GM21381 (cell line): ENCODE data around the gene RARG.
"Not testable (repeated sequence)": the region's sequence is repeated elsewhere in the genome, so short reads cannot be mapped to it uniquely, and the experiment has no call there.

Experiments
- ATAC-seq: cut with Tn5 transposase; IDR thresholded peaks from one replicate; pipeline ENCODE4 v1.9.1; 2021; ENCODE audit warnings: mild to moderate bottlenecking, moderate library complexity; ENCODE audit not compliant: unreplicated experiment

The RARG gene

GRCh38 chr12:53193985-53194716, 37.9 kb downstream of the RARG start:
- no peak for ATAC-seq

- no peak for ATAC-seq
Observed at GRCh38 chr12:53193040-53193439, 39.0 kb downstream of the RARG start.

DNA sequence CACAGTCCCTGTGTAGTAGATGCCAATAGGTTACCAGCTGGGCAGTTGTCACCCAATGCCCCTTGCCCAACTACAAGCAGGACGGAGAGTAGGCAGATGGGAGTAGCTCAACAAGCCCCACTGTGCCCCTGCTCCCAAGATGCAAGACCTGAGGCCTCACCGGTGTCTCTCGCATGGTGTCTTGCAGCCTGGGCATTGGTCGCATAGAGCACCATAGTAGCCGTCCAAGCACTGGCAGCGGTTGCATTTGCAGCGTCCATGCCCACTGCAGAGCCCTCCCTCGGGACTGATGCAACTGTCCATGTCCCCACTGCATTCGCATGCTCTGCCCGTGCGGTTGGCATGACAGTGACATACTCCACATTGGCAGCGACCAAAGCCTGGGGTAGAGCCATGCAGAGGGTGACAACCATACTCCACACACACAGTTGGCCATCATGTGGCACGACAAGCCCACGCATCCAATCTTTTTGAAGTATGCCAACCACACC, 39.4 kb downstream of the RARG start:
- ATAC-seq, result no peak

DNA sequence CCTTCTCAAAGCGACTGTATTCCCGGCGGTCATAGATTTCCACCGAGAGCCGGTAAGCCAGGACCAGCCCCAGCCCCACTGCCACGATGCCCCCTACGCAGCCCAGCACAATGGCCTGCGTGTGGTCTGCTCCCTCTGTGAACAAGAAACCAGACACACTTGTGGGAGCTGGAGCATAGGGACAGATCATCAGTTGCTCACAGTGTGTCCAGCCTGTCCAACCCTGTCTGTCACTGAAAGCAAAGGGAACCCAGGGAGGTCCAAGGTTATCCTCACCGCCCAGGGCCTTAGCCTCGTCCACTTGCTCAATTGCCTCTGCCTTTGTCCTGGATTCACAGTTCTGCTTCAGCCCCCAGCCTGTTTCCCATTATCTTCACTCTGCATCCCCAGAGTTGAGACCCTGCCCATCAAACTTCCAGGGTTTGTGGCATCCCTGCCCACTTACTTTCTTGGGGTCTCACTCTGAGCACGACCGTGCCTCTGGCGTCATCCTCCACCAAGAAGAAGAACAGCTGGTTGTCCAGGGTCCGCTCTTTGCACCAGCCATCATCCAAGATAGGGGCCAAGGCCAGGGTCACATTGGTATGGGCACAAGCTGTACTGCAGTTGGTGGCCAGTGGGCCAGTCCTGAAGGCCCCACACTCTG, 40.0 kb downstream of the RARG start:
- no peak for ATAC-seq

DNA sequence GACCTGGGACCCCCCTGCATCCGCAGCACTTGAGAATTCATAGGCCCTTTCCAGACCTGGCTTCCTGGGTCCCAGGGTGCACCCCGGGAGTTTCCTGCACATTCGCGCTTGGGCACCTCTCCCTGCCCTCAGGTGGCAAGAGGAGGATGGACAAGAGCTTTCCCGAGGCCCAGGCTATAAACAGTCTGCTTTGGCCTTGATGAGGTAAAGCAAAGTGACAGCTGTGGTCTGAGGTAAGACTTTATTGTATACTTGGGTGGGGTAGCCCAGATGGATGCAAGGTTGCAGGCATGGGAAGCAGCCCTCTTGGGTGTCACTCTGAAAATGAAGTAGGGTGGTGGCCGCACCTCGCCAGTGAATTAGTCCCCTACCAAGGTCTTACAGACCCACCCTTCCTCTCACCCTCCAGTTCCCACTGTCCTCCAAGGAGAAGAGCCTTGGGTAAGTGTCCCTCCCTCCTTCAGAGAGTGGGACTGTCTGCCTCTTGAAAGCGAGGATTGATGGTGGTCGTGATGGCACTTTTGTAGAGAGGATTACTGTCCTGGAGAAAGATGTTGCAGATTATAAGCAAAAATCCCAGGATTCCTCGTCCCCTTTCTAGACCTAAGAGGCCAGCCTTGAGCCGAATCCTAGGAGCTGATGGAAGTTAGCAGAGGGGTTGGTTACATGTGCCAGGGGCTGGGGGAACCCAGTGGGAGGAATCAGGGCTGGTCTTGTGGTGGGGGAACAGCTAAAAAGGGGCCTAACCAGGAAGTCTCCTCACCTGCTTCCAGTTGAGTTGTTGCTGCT, 40.7 kb downstream of the RARG start:
- ATAC-seq, result no peak

DNA sequence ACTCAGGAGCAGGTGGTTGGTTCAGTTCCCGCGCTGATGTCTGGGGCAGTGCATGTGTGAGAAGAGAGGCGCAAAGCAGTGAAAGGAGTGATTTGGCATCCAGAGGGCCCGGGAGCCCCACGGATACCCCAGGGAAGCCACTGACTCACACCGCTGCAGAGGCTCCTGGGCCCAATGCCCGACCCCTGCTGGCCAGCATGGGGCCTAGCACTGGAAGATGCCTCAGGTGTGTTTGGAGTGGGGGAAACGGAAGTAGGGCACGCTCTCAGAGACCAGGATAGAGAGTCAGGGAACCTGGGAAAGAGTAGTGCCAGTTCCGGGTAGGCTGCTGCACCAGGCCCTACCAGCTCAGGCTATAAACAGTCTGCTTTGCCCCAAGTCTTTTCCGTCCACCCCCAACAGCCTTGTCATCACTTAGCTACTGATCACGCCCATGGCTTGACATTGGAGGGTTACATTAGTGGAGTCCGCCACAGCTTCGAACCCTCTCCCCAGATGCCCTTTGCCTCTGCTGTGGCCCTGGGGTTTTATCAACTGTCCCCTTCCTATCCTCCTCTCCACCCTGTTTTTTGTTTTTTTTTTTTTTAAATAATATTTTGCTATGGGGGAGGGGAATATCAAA, 41.8 kb downstream of the RARG start:
- ATAC-seq, result no peak

GRCh38 chr12:53187145-53187899, 44.7 kb downstream of the RARG start:
- ATAC-seq, result no peak

DNA sequence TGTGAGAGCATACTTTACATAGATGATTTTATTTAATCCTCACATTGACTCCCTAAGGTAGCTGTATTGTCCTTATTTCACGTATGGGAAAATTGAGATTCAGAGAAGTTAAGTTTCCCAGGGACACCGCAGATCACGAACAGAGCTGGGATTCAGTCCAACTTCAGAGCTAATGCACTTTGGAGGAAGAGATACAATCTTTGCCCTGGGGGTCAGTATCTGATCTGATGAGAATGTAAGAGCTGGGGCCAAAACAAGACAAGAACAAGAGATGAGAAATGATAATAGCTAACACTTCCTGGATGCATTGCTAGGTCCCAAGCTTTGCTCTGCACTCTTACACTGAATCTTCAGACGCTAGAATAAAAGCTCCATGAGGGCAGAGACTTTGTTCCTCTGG, 45.3 kb downstream of the RARG start:
- ATAC-seq, result no peak

- no peak for ATAC-seq
Observed at GRCh38 chr12:53185582-53186153, 46.3 kb downstream of the RARG start.

GRCh38 chr12:53184828-53185227, 47.2 kb downstream of the RARG start:
- ATAC-seq, result no peak

DNA sequence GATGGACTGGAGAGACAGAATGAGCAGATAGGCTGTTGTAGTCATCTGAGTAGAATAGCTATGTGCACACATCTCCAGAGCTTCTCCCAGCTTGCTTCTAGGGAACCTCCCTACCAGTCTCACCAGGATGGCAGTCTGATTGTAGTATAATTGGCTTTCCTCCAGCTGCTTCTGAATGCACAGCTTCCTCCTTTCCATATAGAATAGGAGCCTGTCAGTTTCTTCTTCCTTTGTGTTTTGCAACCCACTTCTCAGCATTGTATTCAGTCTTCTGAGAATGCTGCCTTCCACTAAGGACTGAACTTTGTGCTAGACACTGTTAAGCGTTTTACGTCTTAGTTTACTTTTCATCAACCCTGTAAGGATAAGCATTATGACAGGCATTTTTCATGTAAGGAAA, 49.1 kb downstream of the RARG start:
- no peak for ATAC-seq

GRCh38 chr12:53181935-53182334, 50.1 kb downstream of the RARG start:
- ATAC-seq, result no peak

DNA sequence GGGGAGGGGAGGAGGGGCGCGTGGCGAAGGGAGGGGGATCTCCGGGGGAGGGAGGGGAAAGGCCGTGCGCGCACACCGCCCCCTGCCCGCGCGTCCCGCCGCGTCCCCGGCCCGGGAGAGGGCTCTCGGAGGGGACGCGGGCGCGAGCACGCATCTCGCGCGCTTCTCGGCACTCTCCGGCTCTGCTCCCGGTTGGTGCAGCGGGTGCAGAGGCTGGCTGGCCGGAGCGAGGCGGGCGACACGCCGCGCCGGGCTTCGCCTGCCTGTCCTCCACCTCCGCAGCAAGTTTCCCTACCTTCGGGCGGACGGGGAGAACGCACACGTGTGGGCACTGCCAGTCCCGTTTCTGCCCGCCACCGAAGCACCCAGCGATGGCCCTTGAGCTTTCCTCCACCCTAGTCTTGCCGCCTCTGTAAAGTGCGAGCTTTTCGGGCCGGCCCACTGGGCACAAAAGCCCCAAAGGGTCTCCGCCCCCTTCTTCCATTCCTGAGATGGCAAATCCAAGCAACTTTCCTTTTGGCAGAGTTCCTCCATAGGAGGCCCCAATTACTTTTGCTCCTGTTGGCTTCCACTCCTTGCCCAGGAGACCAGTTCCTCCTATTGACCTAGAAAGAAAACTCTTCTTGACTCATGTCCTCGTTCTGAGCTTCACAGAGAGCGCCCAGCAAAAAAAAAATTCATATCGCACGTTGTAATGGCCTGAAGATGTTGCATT, 50.9 kb downstream of the RARG start:
- ATAC-seq, result peak; percentile 45

GRCh38 chr12:53180220-53180930, 51.6 kb downstream of the RARG start, which contains the start of the genes CSAD and ZNF740:
Gene CSAD, minus strand, starts transcription at chr12:53180925. Its CDS starts 7,455 bp downstream, at chr12:53173470.
Gene ZNF740, plus strand, starts transcription at chr12:53180722. Its CDS starts 1,262 bp downstream, at chr12:53181984.
- ATAC-seq, result peak; percentile 89

- ATAC-seq, result peak; percentile 3
Observed at GRCh38 chr12:53179687-53180219, 52.3 kb downstream of the RARG start.

DNA sequence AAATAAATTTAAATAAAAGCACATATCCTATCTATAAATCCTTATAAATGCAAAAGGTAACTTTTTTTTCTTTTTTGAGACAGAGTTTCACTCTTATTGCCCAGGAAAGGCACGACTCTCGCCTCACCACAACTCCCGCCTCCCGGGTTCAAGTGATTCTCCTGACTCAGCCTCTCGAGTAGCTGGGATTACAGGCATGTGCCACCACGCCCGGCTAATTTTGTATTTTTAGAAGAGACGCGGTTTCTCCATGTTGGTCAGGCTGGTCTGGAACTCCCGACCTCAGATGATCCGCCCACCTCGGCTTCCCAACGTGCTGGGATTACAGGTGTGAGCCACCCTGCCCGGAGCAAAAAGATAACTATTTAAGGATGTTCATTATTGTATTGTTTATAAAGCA, 53.2 kb downstream of the RARG start:
- not testable (repeated sequence) for ATAC-seq

DNA sequence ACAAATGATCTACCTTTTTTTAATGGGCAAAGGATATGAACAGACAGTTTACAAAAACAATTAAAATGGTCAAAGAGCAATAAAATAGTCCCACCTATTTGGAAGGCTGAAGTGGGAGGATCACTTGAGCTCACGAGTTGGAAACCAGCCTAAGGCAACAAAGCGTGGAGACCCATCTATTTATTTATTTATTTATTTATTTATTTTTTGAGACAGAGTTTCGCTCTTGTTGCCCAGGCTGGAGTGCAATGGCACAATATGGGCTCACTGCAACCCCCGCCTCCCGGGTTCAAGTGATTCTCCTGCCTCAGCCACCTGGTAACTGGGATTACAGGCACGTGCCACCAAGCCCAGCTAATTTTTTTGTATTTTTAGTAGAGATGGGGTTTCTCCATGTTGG, 54.6 kb downstream of the RARG start:
- not testable (repeated sequence) for ATAC-seq

GRCh38 chr12:53176750-53177149, 55.3 kb downstream of the RARG start:
- no peak for ATAC-seq
